SK-N-SH treated with all-trans-retinoic acid at 6 μM for 48 hours (cell line): Measurements from ENCODE around the gene CHID1.

Experiments used
- ATAC-seq: fragments of 200-7000 bp; cut with Tn5 transposase; 3 replicates; pipeline ENCODE4 v1.9.1; 2020; ENCODE audit warnings: mild to moderate bottlenecking, moderate library complexity
- ARNTL ChIP-seq: fragments of 450-650 bp; formaldehyde crosslinking; IDR thresholded peaks from 2 replicates; pipeline ENCODE4 v1.5.0; 2020; ENCODE audit warnings: low read depth, mild to moderate bottlenecking, moderate library complexity, borderline replicate concordance
- BACH2 ChIP-seq: fragments of 250-450 bp; sonication (Bioruptor Pico); IDR thresholded peaks from 2 replicates; pipeline ENCODE4 v1.9.0; 2021; ENCODE audit warnings: mild to moderate bottlenecking, borderline replicate concordance
- CREB5 ChIP-seq: fragments of 250-450 bp; sonication (Bioruptor Pico); IDR thresholded peaks from 2 replicates; pipeline ENCODE4 v1.5.1; 2020; ENCODE audit warnings: low read depth, mild to moderate bottlenecking, moderate library complexity
- CSRNP3 ChIP-seq: fragments of 250-450 bp; sonication (Bioruptor Pico); IDR thresholded peaks from 2 replicates; pipeline ENCODE4 v1.5.1; 2021; ENCODE audit warnings: mild to moderate bottlenecking, moderate library complexity
- ESRRG ChIP-seq: fragments of 250-450 bp; sonication (Bioruptor Pico); IDR thresholded peaks from 2 replicates; pipeline ENCODE4 v1.6.1; 2021; ENCODE audit warnings: mild to moderate bottlenecking
- GLIS3 ChIP-seq: fragments of 250-450 bp; sonication (Bioruptor Pico); IDR thresholded peaks from 2 replicates; pipeline ENCODE4 v1.5.0; 2020; ENCODE audit warnings: mild to moderate bottlenecking, moderate library complexity
- ISL1 ChIP-seq: fragments of 250-450 bp; sonication (Bioruptor Pico); IDR thresholded peaks from 2 replicates; pipeline ENCODE4 v2.1.2; 2022; ENCODE audit warnings: mild to moderate bottlenecking, moderate library complexity
- OSR1 ChIP-seq: fragments of 250-450 bp; sonication (Bioruptor Pico); IDR thresholded peaks from 2 replicates; pipeline ENCODE4 v1.8.0; 2022; ENCODE audit warnings: moderate library complexity, mild to moderate bottlenecking, inconsistent platforms
- PPARA ChIP-seq: fragments of 250-450 bp; sonication (Bioruptor Pico); IDR thresholded peaks from 2 replicates; pipeline ENCODE4 v1.5.0; 2020; ENCODE audit warnings: mild to moderate bottlenecking, borderline replicate concordance
- RARB ChIP-seq: fragments of 250-450 bp; sonication (Bioruptor Pico); IDR thresholded peaks from 2 replicates; pipeline ENCODE4 v1.8.0; 2021; ENCODE audit warnings: mild to moderate bottlenecking, moderate library complexity
- SNAI2 ChIP-seq: fragments of 250-450 bp; sonication (Bioruptor Pico); IDR thresholded peaks from 2 replicates; pipeline ENCODE4 v1.5.0; 2020; ENCODE audit warnings: mild to moderate bottlenecking, moderate library complexity
- TCF4 ChIP-seq: fragments of 250-450 bp; sonication (Bioruptor Pico); IDR thresholded peaks from 2 replicates; pipeline ENCODE4 v1.8.0; 2021; ENCODE audit warnings: mild to moderate bottlenecking, moderate library complexity, borderline replicate concordance
- TOX ChIP-seq: fragments of 250-450 bp; sonication (Bioruptor Pico); IDR thresholded peaks from 2 replicates; pipeline ENCODE4 v1.8.0; 2021; ENCODE audit warnings: mild to moderate bottlenecking, moderate library complexity, borderline replicate concordance
- ZC3H10 ChIP-seq: fragments of 250-450 bp; sonication (Bioruptor Pico); IDR thresholded peaks from 2 replicates; pipeline ENCODE4 v1.5.1; 2021; ENCODE audit warnings: mild to moderate bottlenecking, moderate library complexity
- ZFP3 ChIP-seq: fragments of 250-450 bp; sonication (Bioruptor Pico); IDR thresholded peaks from 2 replicates; pipeline ENCODE4 v1.5.0; 2020; ENCODE audit warnings: mild to moderate bottlenecking, moderate library complexity
- ZNF565 ChIP-seq: fragments of 450-650 bp; formaldehyde crosslinking; conservative IDR thresholded peaks from 2 replicates; pipeline ENCODE4 v1.5.0; 2020; ENCODE audit warnings: low read depth, mild to moderate bottlenecking, moderate library complexity
- ZNF70 ChIP-seq: fragments of 450-650 bp; formaldehyde crosslinking; IDR thresholded peaks from 2 replicates; pipeline ENCODE4 v1.5.0; 2020; ENCODE audit warnings: mild to moderate bottlenecking, moderate library complexity
- ZNF8 ChIP-seq: fragments of 450-650 bp; formaldehyde crosslinking; IDR thresholded peaks from 2 replicates; pipeline ENCODE4 v1.5.0; 2020; ENCODE audit warnings: mild to moderate bottlenecking, moderate library complexity
- TF ChIP-seq, protein P1 (sequence below): fragments of 250-450 bp; sonication (Bioruptor Pico); IDR thresholded peaks from 2 replicates; pipeline ENCODE4 v1.8.0; 2021; ENCODE audit warnings: low read depth, mild to moderate bottlenecking, moderate library complexity, borderline replicate concordance
- TF ChIP-seq, protein P2 (sequence below): fragments of 250-450 bp; sonication (Bioruptor Pico); IDR thresholded peaks from 2 replicates; pipeline ENCODE4 v1.8.0; 2020; ENCODE audit warnings: mild to moderate bottlenecking, moderate library complexity, borderline replicate concordance
- TF ChIP-seq, protein P3 (sequence below): fragments of 250-450 bp; sonication (Bioruptor Pico); IDR thresholded peaks from 2 replicates; pipeline ENCODE4 v1.5.0; 2020; ENCODE audit warnings: mild to moderate bottlenecking, moderate library complexity

CHID1 gene

GRCh38 chr11:923691-924405, 13.2 kb upstream of the CHID1 start:
- ATAC-seq = no peak
- TF ChIP-seq ARNTL = no peak
- no peak for TF ChIP-seq BACH2 (CRISPR knock-in tag)
- TF ChIP-seq, protein P1, sequence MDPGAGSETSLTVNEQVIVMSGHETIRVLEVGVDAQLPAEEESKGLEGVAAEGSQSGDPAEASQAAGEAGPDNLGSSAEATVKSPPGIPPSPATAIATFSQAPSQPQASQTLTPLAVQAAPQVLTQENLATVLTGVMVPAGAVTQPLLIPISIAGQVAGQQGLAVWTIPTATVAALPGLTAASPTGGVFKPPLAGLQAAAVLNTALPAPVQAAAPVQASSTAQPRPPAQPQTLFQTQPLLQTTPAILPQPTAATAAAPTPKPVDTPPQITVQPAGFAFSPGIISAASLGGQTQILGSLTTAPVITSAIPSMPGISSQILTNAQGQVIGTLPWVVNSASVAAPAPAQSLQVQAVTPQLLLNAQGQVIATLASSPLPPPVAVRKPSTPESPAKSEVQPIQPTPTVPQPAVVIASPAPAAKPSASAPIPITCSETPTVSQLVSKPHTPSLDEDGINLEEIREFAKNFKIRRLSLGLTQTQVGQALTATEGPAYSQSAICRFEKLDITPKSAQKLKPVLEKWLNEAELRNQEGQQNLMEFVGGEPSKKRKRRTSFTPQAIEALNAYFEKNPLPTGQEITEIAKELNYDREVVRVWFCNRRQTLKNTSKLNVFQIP (CRISPR knock-in tag) = no peak
- TF ChIP-seq PPARA (CRISPR knock-in tag) = no peak
- no peak for TF ChIP-seq ZNF8
- TF ChIP-seq ZNF70 (CRISPR knock-in tag) = no peak
- no peak for TF ChIP-seq ESRRG
- TF ChIP-seq ZFP3 = no peak
- no peak for TF ChIP-seq ZC3H10 (CRISPR knock-in tag)
- TF ChIP-seq ZNF565 = no peak
- no peak for TF ChIP-seq OSR1 (CRISPR knock-in tag)
- no peak for TF ChIP-seq RARB
- no peak for TF ChIP-seq SNAI2 (CRISPR knock-in tag)
- no peak for TF ChIP-seq TOX (CRISPR knock-in tag)

GRCh38 chr11:921921-922678, 11.5 kb upstream of the CHID1 start:
- ATAC-seq = no peak
- TF ChIP-seq ISL1 (CRISPR knock-in tag) (no peak), ESRRG (no peak), PPARA (CRISPR knock-in tag) (no peak)
- TF ChIP-seq, protein P2, sequence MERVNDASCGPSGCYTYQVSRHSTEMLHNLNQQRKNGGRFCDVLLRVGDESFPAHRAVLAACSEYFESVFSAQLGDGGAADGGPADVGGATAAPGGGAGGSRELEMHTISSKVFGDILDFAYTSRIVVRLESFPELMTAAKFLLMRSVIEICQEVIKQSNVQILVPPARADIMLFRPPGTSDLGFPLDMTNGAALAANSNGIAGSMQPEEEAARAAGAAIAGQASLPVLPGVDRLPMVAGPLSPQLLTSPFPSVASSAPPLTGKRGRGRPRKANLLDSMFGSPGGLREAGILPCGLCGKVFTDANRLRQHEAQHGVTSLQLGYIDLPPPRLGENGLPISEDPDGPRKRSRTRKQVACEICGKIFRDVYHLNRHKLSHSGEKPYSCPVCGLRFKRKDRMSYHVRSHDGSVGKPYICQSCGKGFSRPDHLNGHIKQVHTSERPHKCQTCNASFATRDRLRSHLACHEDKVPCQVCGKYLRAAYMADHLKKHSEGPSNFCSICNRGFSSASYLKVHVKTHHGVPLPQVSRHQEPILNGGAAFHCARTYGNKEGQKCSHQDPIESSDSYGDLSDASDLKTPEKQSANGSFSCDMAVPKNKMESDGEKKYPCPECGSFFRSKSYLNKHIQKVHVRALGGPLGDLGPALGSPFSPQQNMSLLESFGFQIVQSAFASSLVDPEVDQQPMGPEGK (CRISPR knock-in tag) = no peak

- ATAC-seq = no peak
- TF ChIP-seq TOX (CRISPR knock-in tag) (no peak), RARB (no peak), ESRRG (no peak)
Observed at GRCh38 chr11:917426-917825, 6.8 kb upstream of the CHID1 start.

DNA sequence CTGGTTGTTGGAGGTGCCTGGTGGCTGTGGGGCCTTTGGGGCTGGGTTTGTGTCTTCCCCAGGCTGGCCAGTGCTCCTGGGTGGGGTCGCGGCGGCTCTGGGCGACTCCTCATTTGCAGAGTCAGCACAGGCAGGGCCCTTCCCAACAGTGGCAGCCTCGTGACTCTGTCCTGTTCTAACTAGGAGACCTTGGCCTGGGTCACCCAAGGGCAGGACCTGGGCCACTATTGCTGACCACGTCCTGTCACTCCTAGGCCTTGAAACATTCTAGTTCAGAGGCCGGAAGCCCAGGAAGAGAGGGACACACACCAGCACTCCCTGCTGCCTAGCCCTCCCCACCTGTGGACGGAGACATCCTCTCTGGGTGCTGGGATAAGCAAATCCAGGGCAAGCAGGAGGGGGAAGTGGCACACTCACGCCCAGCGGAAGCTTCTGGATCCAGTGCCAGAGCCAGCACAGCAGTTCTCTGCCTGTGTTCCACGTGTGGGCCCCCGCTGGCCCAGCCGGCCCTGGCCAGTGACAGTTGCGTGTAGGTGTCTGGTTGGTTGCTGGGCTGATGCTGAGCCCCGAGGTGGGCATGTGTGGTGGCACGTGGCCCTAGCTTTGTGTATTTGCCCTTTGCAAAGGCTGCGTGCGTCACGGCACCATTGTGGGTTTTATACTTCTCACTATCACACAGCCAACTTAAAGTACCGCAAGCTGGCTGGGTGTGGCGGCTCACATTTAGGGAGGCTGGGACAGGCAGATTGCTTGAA, 4.3 kb upstream of the CHID1 start:
- TF ChIP-seq GLIS3 (CRISPR knock-in tag) (no peak), TOX (CRISPR knock-in tag) (no peak), ARNTL (no peak), ISL1 (CRISPR knock-in tag) (no peak), OSR1 (CRISPR knock-in tag) (no peak), CREB5 (no peak), SNAI2 (CRISPR knock-in tag) (no peak), ZC3H10 (CRISPR knock-in tag) (no peak), TCF4 (CRISPR knock-in tag) (no peak), ZFP3 (no peak), BACH2 (CRISPR knock-in tag) (no peak), CSRNP3 (CRISPR knock-in tag) (no peak)
- TF ChIP-seq, protein P2 (CRISPR knock-in tag) = no peak
- TF ChIP-seq, protein P3, sequence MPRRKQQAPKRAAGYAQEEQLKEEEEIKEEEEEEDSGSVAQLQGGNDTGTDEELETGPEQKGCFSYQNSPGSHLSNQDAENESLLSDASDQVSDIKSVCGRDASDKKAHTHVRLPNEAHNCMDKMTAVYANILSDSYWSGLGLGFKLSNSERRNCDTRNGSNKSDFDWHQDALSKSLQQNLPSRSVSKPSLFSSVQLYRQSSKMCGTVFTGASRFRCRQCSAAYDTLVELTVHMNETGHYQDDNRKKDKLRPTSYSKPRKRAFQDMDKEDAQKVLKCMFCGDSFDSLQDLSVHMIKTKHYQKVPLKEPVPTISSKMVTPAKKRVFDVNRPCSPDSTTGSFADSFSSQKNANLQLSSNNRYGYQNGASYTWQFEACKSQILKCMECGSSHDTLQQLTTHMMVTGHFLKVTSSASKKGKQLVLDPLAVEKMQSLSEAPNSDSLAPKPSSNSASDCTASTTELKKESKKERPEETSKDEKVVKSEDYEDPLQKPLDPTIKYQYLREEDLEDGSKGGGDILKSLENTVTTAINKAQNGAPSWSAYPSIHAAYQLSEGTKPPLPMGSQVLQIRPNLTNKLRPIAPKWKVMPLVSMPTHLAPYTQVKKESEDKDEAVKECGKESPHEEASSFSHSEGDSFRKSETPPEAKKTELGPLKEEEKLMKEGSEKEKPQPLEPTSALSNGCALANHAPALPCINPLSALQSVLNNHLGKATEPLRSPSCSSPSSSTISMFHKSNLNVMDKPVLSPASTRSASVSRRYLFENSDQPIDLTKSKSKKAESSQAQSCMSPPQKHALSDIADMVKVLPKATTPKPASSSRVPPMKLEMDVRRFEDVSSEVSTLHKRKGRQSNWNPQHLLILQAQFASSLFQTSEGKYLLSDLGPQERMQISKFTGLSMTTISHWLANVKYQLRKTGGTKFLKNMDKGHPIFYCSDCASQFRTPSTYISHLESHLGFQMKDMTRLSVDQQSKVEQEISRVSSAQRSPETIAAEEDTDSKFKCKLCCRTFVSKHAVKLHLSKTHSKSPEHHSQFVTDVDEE (CRISPR knock-in tag) = no peak
- no peak for ATAC-seq
